GM23338 (cell line): ENCODE measurements around the gene TPT1.

Experiments
- CTCF ChIP-seq, 2 experiments: fragments of 200-600 bp in 1 of 2; sonication (generic) in 1 of 2; conservative IDR thresholded peaks; 2 replicates each; pipeline versions ENCODE4 v1.5.1 to v1.6.1; 2016 to 2017; ENCODE audit warnings: antibody characterized with exemption in 2 of 2, low read depth in 2 of 2, mild to moderate bottlenecking in 2 of 2, moderate library complexity in 1 of 2
- EZH2 ChIP-seq: fragments of 200-600 bp; sonication (generic); IDR thresholded peaks from one replicate; pipeline ENCODE4 v1.8.0; 2017; ENCODE audit warnings: antibody characterized with exemption, mild to moderate bottlenecking, low read depth; ENCODE audit not compliant: unreplicated experiment
- EZH2phosphoT487 ChIP-seq: fragments of 200-600 bp; sonication (generic); IDR thresholded peaks from one replicate; pipeline ENCODE4 v1.8.1; 2018; ENCODE audit warnings: antibody characterized with exemption; ENCODE audit not compliant: unreplicated experiment
- NANOG ChIP-seq: IDR thresholded peaks from 2 replicates; pipeline ENCODE4 v1.6.1; 2016; ENCODE audit warnings: antibody characterized with exemption, borderline replicate concordance
- POLR2AphosphoS5 ChIP-seq: IDR thresholded peaks from 2 replicates; pipeline ENCODE4 v1.6.1; 2016; ENCODE audit warnings: antibody characterized with exemption, low read depth
- REST ChIP-seq: IDR thresholded peaks from one replicate; pipeline ENCODE4 v1.6.1; 2018; ENCODE audit warnings: antibody characterized with exemption; ENCODE audit not compliant: unreplicated experiment

GRCh38 chr13:45353895-45354294 lies 12.9 kb upstream of the TPT1 start:
- no peak for TF ChIP-seq CTCF (conservative IDR thresholded peaks at IDR 0.05; ENCODE audit: low read depth in 2 of 2)
- no peak for TF ChIP-seq POLR2AphosphoS5
- no peak for TF ChIP-seq EZH2phosphoT487
- no peak for TF ChIP-seq EZH2
- no peak for TF ChIP-seq REST
- TF ChIP-seq NANOG: no peak
